OCI-LY3 (cell line): ENCODE measurements around the gene GNG2.

ENCODE experiments used
- CTCF ChIP-seq: fragments of 200-600, 300-600 bp; sonication (generic); IDR thresholded peaks from 2 replicates; pipeline ENCODE4 v1.5.1; 2014; ENCODE audit warnings: antibody characterized with exemption, low read length, low read depth
- EZH2phosphoT487 ChIP-seq: fragments of 200-600 bp; shearing (Covaris generic); IDR thresholded peaks from 2 replicates; pipeline ENCODE4 v1.6.1; 2018; ENCODE audit warnings: antibody characterized with exemption, mixed run types, low read depth

- TF ChIP-seq CTCF (no peak), EZH2phosphoT487 (no peak)
Observed at GRCh38 chr14:52012635-52013034, 152.2 kb downstream of the GNG2 start.
